ENCODE results near the gene DMAP1.

The DMAP1 gene

DNA sequence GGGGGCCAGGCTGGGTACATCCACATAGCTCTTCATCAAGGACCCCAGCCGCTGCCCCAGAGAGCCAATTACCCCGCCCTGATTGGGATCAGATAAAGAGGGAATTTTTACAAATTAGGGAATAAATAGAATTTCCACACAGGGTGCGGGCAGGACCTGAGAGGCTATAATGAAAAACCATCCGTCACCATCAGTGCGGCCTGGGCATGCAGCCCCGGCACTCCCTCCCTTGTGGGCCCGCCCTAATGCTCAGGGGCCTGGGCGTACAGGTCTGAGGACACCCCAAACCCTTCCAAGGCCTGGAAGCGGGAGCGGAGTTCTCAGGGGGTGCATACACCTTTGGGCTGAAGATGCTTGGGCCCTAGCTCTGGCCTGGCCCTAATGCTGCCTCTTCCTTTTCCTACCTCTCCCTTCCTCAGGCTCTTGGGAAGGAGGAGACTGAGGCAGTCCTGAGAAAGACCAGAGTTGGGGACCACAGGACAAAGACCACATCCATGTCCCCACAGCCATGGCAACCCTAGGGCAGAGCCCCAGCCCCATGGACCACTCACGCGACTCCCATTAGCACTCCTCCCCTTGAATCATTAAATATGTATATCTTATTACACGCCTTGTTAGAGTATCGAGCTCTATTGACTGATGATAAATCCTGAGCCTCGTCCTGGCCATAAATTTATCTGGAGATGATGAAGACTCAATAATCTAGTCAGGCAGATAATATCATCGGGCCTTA lies 16.3 kb downstream of the DMAP1 start:
- no peak for DNase-seq (ENCODE audit: low spot score)

DNA sequence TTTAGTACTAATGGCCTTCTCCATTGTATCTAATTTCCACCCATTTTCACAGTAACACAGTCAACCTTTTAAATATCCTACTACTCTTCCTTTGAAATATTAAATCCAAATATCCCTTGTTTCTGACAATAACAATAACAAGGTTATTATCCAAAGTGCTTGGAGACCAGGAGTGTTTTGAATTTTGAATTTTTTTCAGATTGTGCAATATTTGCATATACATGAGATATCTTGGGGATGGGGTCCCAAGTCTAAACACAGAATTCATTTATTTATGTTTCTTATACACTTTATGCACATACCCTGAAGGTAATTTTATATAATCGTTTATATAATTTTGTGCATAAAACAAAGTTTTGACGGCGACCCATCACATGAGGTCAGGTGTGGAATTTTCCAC lies 17.5 kb downstream of the DMAP1 start:
- no peak for DNase-seq (ENCODE audit: low spot score)

DNA sequence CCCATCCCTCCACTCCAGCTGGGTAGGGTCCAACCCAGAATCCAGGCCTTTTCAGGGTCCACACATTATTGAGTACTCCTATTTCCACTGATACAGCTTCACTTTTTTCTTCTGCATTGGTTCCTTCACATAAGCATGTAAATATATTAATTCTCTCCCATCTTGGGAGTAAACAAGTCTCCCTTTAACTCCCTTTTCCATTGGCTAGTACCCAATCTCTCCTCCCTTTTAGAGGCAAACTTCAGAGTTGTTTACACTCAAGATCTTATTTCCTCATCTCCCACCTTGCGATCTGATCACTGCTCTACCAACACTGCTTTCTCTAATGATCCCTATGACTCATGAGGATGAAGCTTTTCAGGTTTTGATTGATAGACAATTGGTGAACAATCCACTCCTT lies 20.3 kb downstream of the DMAP1 start:
- no peak for DNase-seq (ENCODE audit: low spot score)

DNA sequence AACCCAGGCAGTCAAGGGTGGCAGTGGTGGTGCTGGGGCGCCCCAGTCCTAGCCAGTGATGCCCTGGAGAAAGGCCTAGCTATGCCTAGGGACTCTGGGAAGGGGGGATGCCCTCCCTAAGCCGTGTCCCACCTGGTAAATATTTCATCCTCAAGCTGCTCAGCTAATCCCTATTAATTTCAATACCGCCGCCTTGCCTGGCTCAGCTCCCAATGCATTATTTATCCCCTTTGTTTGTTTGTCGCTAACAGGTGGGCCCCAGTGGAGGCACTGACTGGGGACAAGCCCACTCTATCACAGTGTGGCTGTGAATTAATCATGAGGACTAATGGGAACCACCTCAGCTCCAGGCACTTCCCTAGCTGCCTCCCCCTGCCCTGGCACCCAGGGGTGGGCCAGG lies 22.5 kb downstream of the DMAP1 start:
- no peak for DNase-seq (ENCODE audit: low spot score)

DNA sequence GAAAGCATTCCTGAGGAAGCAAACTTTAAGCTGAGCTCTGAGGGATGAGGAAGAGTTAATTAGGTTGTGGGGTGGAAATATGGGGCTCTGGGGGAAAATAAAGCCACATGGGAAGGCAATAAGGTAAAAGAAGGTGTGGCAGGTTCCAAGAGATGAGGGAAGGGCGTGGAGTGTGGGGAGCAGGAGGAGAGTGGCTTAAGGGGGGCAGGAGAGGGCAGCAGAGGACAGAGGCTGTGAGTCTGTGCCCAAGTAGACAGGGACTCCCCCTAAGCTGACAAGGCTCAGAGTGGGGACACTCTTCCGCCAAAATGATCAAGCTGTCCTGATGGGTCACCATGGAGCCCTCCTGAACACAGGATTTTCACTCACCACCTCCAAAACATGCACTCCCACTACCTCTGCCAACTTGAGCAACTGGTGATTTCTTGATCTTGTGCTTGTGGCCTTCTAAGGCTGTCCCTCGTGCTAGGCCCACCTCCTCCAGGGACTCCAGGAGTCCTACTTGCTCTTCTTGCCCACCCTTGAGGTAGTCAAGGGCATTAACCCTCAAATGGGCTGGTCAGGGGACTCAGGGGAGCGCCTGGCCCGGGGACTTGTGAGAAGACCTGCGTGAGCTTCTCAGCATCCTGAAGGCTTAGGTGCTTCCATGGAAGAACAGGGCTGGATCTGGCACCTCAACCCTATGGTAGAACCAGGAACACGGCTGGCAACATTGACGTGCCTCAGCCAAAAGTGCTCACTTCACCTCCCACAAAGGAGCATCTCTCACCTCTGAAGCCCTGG lies 23.4 kb downstream of the DMAP1 start:
- DNase-seq (ENCODE audit: low spot score), result no peak

- DNase-seq (ENCODE audit: low spot score), result peak; percentile 39
These were observed 24.6 kb downstream of the DMAP1 start for GRCh38 chr1:44237721-44238457.

GRCh38 chr1:44238660-44239059 lies 25.4 kb downstream of the DMAP1 start:
- no peak for DNase-seq (ENCODE audit: low spot score)

DNA sequence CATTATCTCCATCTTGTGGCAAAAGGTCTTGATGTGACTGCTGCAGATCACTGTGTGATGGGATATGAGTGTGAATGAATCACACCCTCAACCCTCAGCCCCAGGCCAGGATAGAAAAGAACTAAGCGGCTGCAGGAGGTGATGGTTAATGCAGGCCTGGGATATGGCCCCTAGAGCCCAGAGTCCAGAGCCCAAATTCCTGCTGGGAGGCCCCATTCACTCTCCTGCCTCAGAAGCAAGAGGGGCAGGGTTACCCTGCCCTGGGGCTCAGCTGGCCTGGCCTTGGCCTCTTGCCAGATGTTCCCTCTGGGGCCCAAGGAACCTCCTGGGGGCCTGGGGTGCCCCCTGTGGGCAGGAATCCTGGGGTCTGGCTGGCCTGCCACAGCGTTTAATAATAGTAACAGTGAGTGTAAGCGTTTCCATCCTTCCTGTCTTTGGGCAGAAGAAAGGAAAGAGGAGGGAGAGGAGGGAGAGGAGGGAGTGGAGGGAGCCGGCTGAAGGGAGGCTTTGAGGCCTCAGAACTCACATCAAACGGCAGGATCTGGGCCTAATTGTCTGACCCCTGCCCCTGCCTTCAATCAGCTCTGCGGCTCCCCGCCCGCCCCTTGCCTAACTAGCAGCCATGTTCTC lies 26.2 kb downstream of the DMAP1 start:
- no peak for DNase-seq (ENCODE audit: low spot score)

- DNase-seq (ENCODE audit: low spot score), result no peak
These were observed 26.7 kb downstream of the DMAP1 start for GRCh38 chr1:44239961-44240371.

GRCh38 chr1:44240802-44241671 lies 27.8 kb downstream of the DMAP1 start:
- no peak for DNase-seq (ENCODE audit: low spot score)

GRCh38 chr1:44242746-44243145 lies 29.5 kb downstream of the DMAP1 start:
- no peak for DNase-seq (ENCODE audit: low spot score)

DNA sequence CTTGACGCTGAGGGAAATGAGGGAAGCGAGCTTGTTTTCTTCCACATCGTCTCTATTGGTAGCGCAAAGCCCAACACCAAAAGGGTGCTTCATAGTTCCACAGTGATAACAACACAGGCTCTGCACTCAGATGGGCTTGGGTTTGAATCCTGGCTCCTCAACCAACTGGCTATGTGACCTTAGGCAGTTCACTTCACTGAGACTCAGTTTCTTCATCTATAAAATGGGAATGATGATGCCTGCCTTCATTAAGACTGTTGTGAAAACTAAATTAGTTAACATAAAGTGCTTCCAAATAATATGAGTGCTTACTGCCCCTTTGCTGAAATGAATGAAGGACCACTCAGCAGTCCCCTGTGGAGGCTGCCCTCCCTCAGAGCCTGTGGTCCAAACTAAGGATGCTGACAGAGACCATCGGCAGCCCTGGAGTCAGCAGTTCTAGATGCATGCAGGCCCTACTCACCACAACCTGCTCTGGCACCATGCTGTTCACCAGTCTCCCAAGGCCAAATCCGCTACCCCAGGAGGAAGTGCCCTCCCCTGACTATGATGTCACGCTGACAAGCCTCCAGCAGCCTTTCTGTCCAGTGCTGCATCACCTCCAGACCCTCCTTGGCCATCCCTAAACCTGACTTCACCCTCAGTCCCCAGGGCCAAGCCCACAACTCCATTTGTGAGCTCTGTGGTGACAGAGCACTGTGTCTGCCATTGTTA lies 30.7 kb downstream of the DMAP1 start:
- no peak for DNase-seq (ENCODE audit: low spot score)

DNA sequence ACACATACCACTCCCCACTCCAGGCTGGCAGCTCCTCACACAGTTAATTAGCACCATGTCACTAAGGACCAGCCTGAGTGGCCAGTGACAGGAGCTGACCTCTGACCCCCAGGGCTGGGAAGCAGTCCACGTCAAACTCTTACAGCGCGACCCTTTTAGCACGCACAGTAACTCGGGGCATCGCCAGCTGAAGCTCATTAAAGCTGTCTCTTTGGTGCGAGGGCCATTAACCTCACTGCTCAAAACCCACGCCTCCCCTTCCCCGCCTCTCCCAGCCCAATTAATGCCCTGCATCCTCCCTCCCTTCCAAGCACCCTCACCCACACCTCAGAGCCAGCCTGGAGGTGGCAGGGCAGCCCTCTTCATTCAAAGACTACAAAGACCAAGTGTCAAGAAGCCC lies 31.7 kb downstream of the DMAP1 start:
- no peak for DNase-seq (ENCODE audit: low spot score)

GRCh38 chr1:44246806-44247205 lies 33.5 kb downstream of the DMAP1 start:
- DNase-seq (ENCODE audit: low spot score), result no peak

GRCh38 chr1:44249543-44249942 lies 36.3 kb downstream of the DMAP1 start:
- no peak for DNase-seq (ENCODE audit: low spot score)

- DNase-seq (ENCODE audit: low spot score), result no peak
These were observed 37.0 kb downstream of the DMAP1 start for GRCh38 chr1:44250068-44250781.

GRCh38 chr1:44251486-44251885 lies 38.2 kb downstream of the DMAP1 start:
- no peak for DNase-seq (ENCODE audit: low spot score)

DNA sequence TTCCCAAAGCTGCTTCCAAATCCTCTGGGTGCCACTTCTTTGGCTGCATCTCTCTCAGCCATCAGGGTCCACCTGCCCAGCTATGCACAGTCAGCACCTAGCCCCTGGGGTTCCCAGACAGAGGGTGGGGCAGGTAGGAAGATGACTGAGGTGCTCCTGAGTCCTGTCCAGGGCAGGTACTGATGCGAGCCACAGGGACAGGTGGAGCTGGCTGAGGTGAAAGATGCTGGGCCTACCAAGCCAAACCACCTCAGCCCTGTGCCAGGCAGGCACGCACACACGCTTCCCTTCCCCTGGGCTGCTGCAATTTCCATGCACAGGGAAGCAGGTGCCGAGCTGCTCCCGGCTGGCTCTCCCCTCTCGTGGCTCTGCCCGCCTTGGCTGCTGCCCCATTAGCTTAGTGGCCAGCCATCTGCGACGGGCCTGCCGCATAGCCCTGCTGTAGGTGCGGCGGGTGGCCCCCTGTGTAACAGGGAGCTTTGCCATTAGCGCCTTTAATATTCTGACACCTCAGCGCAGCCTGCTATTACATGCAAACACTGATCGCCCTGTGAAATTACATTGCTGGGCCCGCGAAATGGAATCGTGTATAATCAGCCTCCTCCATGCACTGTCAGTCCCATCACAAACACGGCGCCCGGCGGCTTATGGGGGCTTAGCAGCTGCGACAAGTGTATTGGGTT lies 38.9 kb downstream of the DMAP1 start:
- DNase-seq (ENCODE audit: low spot score), result no peak

- DNase-seq (ENCODE audit: low spot score), result no peak
These were observed 41.2 kb downstream of the DMAP1 start for GRCh38 chr1:44254392-44254910.

Data from NAMALWA (cell line).